ENCODE measurements around the gene LDB2.

DNA sequence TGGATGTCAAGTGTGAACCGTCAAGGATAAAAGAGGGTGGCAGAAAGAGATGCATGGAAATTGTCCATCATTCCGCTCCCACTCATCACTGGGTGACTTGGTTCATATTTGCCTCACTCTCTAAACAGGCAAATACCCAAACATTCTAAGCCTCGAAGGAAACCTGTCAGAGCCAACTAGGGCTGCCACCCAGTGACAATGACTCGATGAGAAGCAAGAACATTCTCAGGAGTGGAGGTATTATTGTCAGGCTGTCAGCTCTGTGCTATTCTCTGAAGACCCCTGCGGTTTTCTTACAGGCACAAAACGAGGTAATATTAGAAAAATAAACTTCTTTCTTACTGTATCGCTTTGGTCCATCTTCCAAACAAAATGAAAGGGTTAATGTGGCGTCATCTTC is 139.6 kb downstream of the LDB2 start:
- no peak for TF ChIP-seq CTCF (IDR thresholded peaks at IDR 0.05; ENCODE audit: low read length)
- TF ChIP-seq EZH2 (optimal IDR thresholded peaks at IDR 0.05; ENCODE audit: low read depth, low read length): no peak

All from MM.1S (cell line).